Endothelial cell of umbilical vein (primary cell): ENCODE results near the gene GPN3.

ENCODE experiments used
- EZH2 ChIP-seq: IDR thresholded peaks from 2 replicates; pipeline ENCODE4 v1.6.1; 2012; ENCODE audit warnings: borderline replicate concordance, low read depth, mild to moderate bottlenecking, moderate library complexity, low read length, inconsistent platforms; ENCODE audit not compliant: severe bottlenecking
- FOS ChIP-seq: IDR thresholded peaks from 2 replicates; pipeline ENCODE4 v1.6.1; 2011; ENCODE audit warnings: mild to moderate bottlenecking, low read length, moderate library complexity, borderline replicate concordance; ENCODE audit not compliant: insufficient read depth
- GATA2 ChIP-seq: IDR thresholded peaks from 2 replicates; pipeline ENCODE4 v1.7.0; 2011; ENCODE audit warnings: low read depth, mild to moderate bottlenecking, moderate library complexity, mixed read lengths, low read length; ENCODE audit not compliant: insufficient read length, insufficient read depth
- JUN ChIP-seq: IDR thresholded peaks from 2 replicates; pipeline ENCODE4 v1.6.1; 2011; ENCODE audit warnings: borderline replicate concordance, low read depth; ENCODE audit not compliant: insufficient read length, insufficient read depth
- MYC ChIP-seq: IDR thresholded peaks from one replicate; pipeline ENCODE4 v1.6.1; 2011; ENCODE audit warnings: mild to moderate bottlenecking, low read depth, low read length
- POLR2A ChIP-seq: IDR thresholded peaks from 2 replicates; pipeline ENCODE4 v1.6.1; 2012; ENCODE audit warnings: low read depth, mild to moderate bottlenecking, control low read depth, low read length
- POLR2AphosphoS5 ChIP-seq: IDR thresholded peaks from 2 replicates; pipeline ENCODE4 v1.6.1; 2012; ENCODE audit warnings: low read depth, mild to moderate bottlenecking, control low read depth, low read length, moderate library complexity; ENCODE audit not compliant: insufficient read depth
- TF ChIP-seq, protein P1 (sequence below), 2 donors: IDR thresholded peaks; 1 replicate in 1 of 2; 2 replicates in 1 of 2; pipeline ENCODE4 v1.5.1; 2011; ENCODE audit warnings: low read length in 2 of 2, mild to moderate bottlenecking in 2 of 2, moderate library complexity in 2 of 2, control low read depth in 1 of 2, inconsistent platforms in 1 of 2, low read depth in 1 of 2; ENCODE audit not compliant: insufficient read depth in 1 of 2; ENCODE audit errors: extremely low read depth in 1 of 2
- TF ChIP-seq, protein P2 (sequence below): IDR thresholded peaks from 2 replicates; pipeline ENCODE4 v1.6.1; 2011; ENCODE audit not compliant: insufficient read depth, insufficient read length

DNA sequence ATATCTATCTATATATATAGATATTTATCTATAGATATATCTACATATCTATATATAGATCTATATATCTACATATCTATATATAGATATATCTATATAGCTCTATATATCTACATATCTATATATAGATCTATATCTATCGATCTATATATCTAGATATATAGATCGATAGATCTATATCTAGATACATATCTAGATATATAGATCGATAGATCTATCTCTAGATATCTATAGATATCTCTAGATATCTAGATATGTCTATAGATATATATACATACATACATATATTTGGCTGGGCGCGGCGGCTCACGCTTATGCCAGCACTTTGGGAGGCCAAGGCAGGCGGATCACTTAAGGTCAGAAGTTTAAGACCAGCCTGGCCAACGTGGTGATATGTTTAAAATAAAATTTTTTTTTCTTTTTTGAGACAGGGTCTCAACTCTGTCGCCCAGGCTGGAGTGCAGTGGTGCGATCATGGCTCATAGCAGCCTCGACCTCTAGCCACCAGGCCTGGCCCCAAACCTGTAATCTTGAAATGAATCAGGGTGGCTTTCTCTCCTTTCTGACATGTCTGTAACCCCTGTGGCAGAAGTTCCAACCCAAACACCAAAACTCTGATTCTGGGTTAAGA, 36.0 kb downstream of the GPN3 start:
- TF ChIP-seq EZH2 (no peak), FOS (no peak), POLR2A (no peak), POLR2AphosphoS5 (no peak), JUN (no peak), MYC (no peak), GATA2 (no peak)
- TF ChIP-seq, protein P1, sequence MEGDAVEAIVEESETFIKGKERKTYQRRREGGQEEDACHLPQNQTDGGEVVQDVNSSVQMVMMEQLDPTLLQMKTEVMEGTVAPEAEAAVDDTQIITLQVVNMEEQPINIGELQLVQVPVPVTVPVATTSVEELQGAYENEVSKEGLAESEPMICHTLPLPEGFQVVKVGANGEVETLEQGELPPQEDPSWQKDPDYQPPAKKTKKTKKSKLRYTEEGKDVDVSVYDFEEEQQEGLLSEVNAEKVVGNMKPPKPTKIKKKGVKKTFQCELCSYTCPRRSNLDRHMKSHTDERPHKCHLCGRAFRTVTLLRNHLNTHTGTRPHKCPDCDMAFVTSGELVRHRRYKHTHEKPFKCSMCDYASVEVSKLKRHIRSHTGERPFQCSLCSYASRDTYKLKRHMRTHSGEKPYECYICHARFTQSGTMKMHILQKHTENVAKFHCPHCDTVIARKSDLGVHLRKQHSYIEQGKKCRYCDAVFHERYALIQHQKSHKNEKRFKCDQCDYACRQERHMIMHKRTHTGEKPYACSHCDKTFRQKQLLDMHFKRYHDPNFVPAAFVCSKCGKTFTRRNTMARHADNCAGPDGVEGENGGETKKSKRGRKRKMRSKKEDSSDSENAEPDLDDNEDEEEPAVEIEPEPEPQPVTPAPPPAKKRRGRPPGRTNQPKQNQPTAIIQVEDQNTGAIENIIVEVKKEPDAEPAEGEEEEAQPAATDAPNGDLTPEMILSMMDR (IDR thresholded peaks at IDR 0.05; ENCODE audit: extremely low read depth in 1 of 2, insufficient read depth in 1 of 2, low read depth in 1 of 2, low read length in 2 of 2), result no peak
- TF ChIP-seq, protein P2, sequence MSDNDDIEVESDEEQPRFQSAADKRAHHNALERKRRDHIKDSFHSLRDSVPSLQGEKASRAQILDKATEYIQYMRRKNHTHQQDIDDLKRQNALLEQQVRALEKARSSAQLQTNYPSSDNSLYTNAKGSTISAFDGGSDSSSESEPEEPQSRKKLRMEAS, result no peak
